K562 (cell line): ENCODE measurements around the gene ATP5F1A. TPM values are rescaled to one million over a fixed set of nuclear protein-coding genes. Genes with fewer than 3 reads are reported as not detected.
A peak's percentile ranks its signal among the peaks of the same experiment; 100 is the strongest.

Source experiments
- ADNP ChIP-seq: fragments of 200-800 bp; sonication (Bioruptor generic); IDR thresholded peaks from 2 replicates; pipeline ENCODE4 v1.6.1; 2016; ENCODE audit warnings: missing genetic modification characterization, missing compliant biosample characterization
- CAMTA2 ChIP-seq: fragments of 250-450 bp; sonication (Bioruptor Pico); conservative IDR thresholded peaks from 2 replicates; pipeline ENCODE4 v1.5.1; 2022
- FUS ChIP-seq: fragments of 200-400 bp; formaldehyde crosslinking; optimal IDR thresholded peaks from 2 replicates; pipeline ENCODE3; 2017; ENCODE audit warnings: low read depth, low read length
- NCOA6 ChIP-seq: fragments of 450-650 bp; IDR thresholded peaks from 2 replicates; pipeline ENCODE4 v1.6.1; 2017; ENCODE audit warnings: mild to moderate bottlenecking
- NCOR1 ChIP-seq: fragments of 450-650 bp; IDR thresholded peaks from 2 replicates; pipeline ENCODE4 v1.6.1; 2016; ENCODE audit warnings: mild to moderate bottlenecking, moderate library complexity
- NFIX ChIP-seq: fragments of 250-450 bp; sonication (Bioruptor Pico); IDR thresholded peaks from 2 replicates; pipeline ENCODE4 v1.4.0; 2020; ENCODE audit warnings: low read depth, mild to moderate bottlenecking, moderate library complexity
- OTX1 ChIP-seq: fragments of 450-650 bp; formaldehyde crosslinking; IDR thresholded peaks from 2 replicates; pipeline ENCODE4 v1.4.0; 2022; ENCODE audit warnings: mild to moderate bottlenecking
- POLR2G ChIP-seq: fragments of 200-400 bp; formaldehyde crosslinking; IDR thresholded peaks from 2 replicates; pipeline ENCODE4 v1.6.1; 2017; ENCODE audit warnings: low read depth, mild to moderate bottlenecking, antibody characterized with exemption, low read length, moderate library complexity
- RBFOX2 ChIP-seq: fragments of 200-400 bp; formaldehyde crosslinking; IDR thresholded peaks from 2 replicates; pipeline ENCODE4 v1.6.1; 2017; ENCODE audit warnings: low read depth, mild to moderate bottlenecking, low read length, moderate library complexity
- SFPQ ChIP-seq: fragments of 200-400 bp; formaldehyde crosslinking; IDR thresholded peaks from 2 replicates; pipeline ENCODE4 v1.6.1; 2017; ENCODE audit warnings: mild to moderate bottlenecking, low read depth, low read length, moderate library complexity
- SMAD2 ChIP-seq: fragments of 150-350 bp; IDR thresholded peaks from 2 replicates; pipeline ENCODE4 v1.6.1; 2014; ENCODE audit warnings: low read depth, mild to moderate bottlenecking, low read length
- TFAM ChIP-seq: fragments of 250-450 bp; sonication (Bioruptor Pico); conservative IDR thresholded peaks from 2 replicates; pipeline ENCODE4 v1.5.0; 2021; ENCODE audit warnings: mild to moderate bottlenecking, moderate library complexity
- U2AF1 ChIP-seq: fragments of 200-400 bp; formaldehyde crosslinking; optimal IDR thresholded peaks from 2 replicates; pipeline ENCODE3; 2017; ENCODE audit warnings: mild to moderate bottlenecking, low read depth, low read length, moderate library complexity
- ZBTB12 ChIP-seq: fragments of 250-450 bp; sonication (Bioruptor Pico); IDR thresholded peaks from 2 replicates; pipeline ENCODE4 v1.4.0; 2020
- ZC3H8 ChIP-seq: fragments of 450-650 bp; IDR thresholded peaks from 2 replicates; pipeline ENCODE4 v1.6.1; 2017
- ZNF12 ChIP-seq: sonication (generic); formaldehyde crosslinking; IDR thresholded peaks from 2 replicates; pipeline ENCODE4 v1.4.0; 2020; ENCODE audit warnings: mild to moderate bottlenecking, missing genetic modification reagents
- ZNF589 ChIP-seq: fragments of 200-800 bp; sonication (Bioruptor generic); IDR thresholded peaks from 2 replicates; pipeline ENCODE4 v1.6.1; 2016; ENCODE audit warnings: low read depth, missing genetic modification characterization, missing compliant biosample characterization
- ZNF75A ChIP-seq: fragments of 450-650 bp; formaldehyde crosslinking; IDR thresholded peaks from 2 replicates; pipeline ENCODE4 v1.4.0; 2020; ENCODE audit warnings: mild to moderate bottlenecking
- ZNF79 ChIP-seq: fragments of 250-450 bp; sonication (Bioruptor Pico); IDR thresholded peaks from 2 replicates; pipeline ENCODE4 v1.4.0; 2020; ENCODE audit warnings: low read depth, mild to moderate bottlenecking, moderate library complexity
- polyA plus RNA-seq, 8 experiments: library from polyadenylated mRNA; depleted of rRNA in 4 of 8; stranded (reverse) in 5 of 8; unstranded in 3 of 8; fragments of >200 nt; fragmentation: Nextera tagmentation in 2 of 8; fragmentation: Illumina TruSeq in 1 of 8; extraction: Ambion mirVana in 2 of 8; extraction: Trizol in 1 of 8; gene quantifications; 2 replicates each; pipeline versions ENCODE4 v1.2.1 to v1.2.3, GENCODE V29; 2011 to 2014; ENCODE audit warnings: inconsistent platforms in 1 of 8, missing spikeins in 1 of 8
- total RNA-seq, 7 experiments: library from RNA; depleted of rRNA in 6 of 7; stranded (reverse); fragments of >200 nt in 6 of 7; fragmentation: Illumina TruSeq in 2 of 7; extraction: Trizol in 2 of 7; gene quantifications; 2 replicates each; pipeline versions ENCODE4 v1.2.1 to v1.2.3, GENCODE V29; 2011 to 2021; ENCODE audit warnings: low replicate concordance in 1 of 7
- TF ChIP-seq, protein P1 (sequence below), 2 experiments: fragments of 450-650 bp; conservative IDR thresholded peaks; 2 replicates each; pipeline ENCODE4 v1.6.1; 2017; ENCODE audit warnings: mild to moderate bottlenecking in 2 of 2, moderate library complexity in 2 of 2
- TF ChIP-seq, protein P2 (sequence below): fragments of 450-650 bp; formaldehyde crosslinking; IDR thresholded peaks from 2 replicates; pipeline ENCODE4 v1.4.0; 2022; ENCODE audit warnings: missing genetic modification characterization

ATP5F1A gene
- total and polyA plus RNA-seq, 9 of the 15 experiments (the other 6 are each of a cell fraction or from before 2014, with no cell fraction given), result 377 to 762 (median 490) TPM

DNA sequence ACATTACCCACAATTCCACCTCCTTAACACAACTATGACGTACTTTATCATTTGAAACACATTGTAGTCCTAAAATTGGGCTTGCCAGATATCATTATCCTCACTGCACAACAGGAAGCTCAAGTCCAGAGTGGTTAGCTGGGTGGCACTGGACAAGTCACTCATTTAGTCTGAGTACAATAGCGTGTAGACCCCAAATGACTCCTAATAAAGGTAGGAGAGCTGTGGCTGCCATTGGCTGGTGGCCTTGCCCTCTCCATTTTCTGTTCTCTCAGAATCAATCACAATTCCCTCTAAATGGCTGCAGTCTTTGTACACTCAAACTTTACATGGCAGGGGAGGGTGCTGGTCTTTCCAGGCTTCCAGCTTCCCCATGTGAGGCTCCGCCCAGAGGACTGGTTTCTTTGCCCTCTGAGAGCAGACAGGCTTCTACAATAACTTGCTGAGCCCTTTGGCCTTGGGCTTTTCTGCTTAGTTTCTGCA, 37.7 kb downstream of the ATP5F1A start (continued):
- TF ChIP-seq ZBTB12 (CRISPR knock-in tag) (no peak), NFIX (CRISPR knock-in tag) (no peak), ZNF75A (CRISPR knock-in tag) (no peak), ZC3H8 (no peak), ADNP (tag) (no peak), ZNF79 (CRISPR knock-in tag) (no peak), CAMTA2 (CRISPR knock-in tag) (no peak), RBFOX2 (0 out of 2 replicates have a peak, but pooled peaks have one; percentile 33), U2AF1 (no peak), POLR2G (no peak), NCOA6 (no peak), ZNF12 (CRISPR knock-in tag) (no peak), ZNF589 (CRISPR knock-in tag) (no peak; the same call in 1 of the 2 replicates), OTX1 (no peak), NCOR1 (peak; percentile 93), SMAD2 (no peak), FUS (no peak), TFAM (CRISPR knock-in tag) (no peak), SFPQ (no peak)
- TF ChIP-seq, protein P1, sequence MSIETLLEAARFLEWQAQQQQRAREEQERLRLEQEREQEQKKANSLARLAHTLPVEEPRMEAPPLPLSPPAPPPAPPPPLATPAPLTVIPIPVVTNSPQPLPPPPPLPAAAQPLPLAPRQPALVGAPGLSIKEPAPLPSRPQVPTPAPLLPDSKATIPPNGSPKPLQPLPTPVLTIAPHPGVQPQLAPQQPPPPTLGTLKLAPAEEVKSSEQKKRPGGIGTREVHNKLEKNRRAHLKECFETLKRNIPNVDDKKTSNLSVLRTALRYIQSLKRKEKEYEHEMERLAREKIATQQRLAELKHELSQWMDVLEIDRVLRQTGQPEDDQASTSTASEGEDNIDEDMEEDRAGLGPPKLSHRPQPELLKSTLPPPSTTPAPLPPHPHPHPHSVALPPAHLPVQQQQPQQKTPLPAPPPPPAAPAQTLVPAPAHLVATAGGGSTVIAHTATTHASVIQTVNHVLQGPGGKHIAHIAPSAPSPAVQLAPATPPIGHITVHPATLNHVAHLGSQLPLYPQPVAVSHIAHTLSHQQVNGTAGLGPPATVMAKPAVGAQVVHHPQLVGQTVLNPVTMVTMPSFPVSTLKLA (conservative IDR thresholded peaks at IDR 0.05), result no peak
- TF ChIP-seq, protein P2, sequence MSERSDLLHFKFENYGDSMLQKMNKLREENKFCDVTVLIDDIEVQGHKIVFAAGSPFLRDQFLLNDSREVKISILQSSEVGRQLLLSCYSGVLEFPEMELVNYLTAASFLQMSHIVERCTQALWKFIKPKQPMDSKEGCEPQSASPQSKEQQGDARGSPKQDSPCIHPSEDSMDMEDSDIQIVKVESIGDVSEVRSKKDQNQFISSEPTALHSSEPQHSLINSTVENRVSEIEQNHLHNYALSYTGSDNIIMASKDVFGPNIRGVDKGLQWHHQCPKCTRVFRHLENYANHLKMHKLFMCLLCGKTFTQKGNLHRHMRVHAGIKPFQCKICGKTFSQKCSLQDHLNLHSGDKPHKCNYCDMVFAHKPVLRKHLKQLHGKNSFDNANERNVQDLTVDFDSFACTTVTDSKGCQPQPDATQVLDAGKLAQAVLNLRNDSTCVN, result no peak
